ENCODE measurements around the gene CYCS. TPM values are rescaled to one million over a fixed set of nuclear protein-coding genes. Genes with fewer than 3 reads are reported as not detected.

The CYCS gene
- total and polyA plus RNA-seq, 10 of the 15 experiments (the other 5 are each of a cell fraction or from before 2014, with no cell fraction given): 113 to 952 (median 356) TPM

DNA sequence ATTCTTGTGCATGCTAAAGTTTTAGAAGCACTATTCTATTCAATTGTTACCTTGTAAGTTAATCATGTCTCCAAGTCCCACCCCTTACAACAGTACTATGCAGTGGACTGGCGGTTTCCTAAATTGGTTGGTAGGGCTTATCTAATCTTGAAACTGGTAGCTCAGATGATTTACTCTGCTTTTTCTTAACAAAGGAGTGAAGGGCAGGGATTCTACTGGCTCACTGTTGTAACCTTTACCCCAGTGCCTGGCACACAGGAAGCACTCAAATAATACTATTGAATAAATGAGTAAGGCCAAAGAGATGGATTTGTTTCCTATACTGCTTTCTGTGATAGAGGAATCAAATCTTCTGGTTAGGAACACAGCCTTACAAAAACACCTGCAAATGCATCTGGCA is 46.0 kb upstream of the CYCS start:
- H3K4me1 ChIP-seq (ENCODE audit: control insufficient read depth, insufficient read depth, low read length): no peaks in the 10 kb centered on the region
- in situ Hi-C loops (cut with MboI) (no loop called here), intact Hi-C loops (cut with micrococcal nuclease; ENCODE audit: unreplicated experiment) (no loop called here)
- CTCF ChIA-PET: interaction anchor here (0.6 to 1.8 kb wide), 4 partner anchors 10 to 359 kb away, joined by 3 to 5 read pairs (median 4); no protein-coding TSS in a partner anchor
- no peak for FAIRE-seq
- no peaks in the 10 kb centered on the region for H3K79me2 ChIP-seq (ENCODE audit: control insufficient read depth, insufficient read depth, low read length)
- 100% methylated on average over 1 of the region's 1 CpG for WGBS (ENCODE audit: insufficient coverage, insufficient replicate concordance, low lambda C conversion rate, missing lambda C conversion rate)
- H2AFZ ChIP-seq (ENCODE audit: control insufficient read depth, low read depth, low read length): no peak overlapping the region
- no TSS peak for BruUV-seq (replicated peaks)
- ATAC-seq: no peak
- RAD21 ChIA-PET (ENCODE audit: unreplicated experiment): interaction anchor here (0.9 kb wide), 1 partner anchor 10 kb away, joined by 3 read pairs; no protein-coding TSS in a partner anchor
- SMC1A ChIA-PET (ENCODE audit: uncharacterized antibody, unreplicated experiment): interaction anchor here (0.6 to 1.4 kb wide), 3 partner anchors 22 to 73 kb away, joined by 3 to 4 read pairs (median 3); no protein-coding TSS in a partner anchor
- no peaks in the 10 kb centered on the region for H3K27me3 ChIP-seq (replicated peaks in 1 of 2; ENCODE audit: control insufficient read depth in 2 of 2, insufficient read depth in 2 of 2, low read length in 1 of 2)
- DNase-seq (ENCODE audit: low read depth, low spot score): no peak
- no peaks in the 10 kb centered on the region for H3K9me3 ChIP-seq (replicated peaks; ENCODE audit: control insufficient read depth, insufficient read depth, low read length)
- H3K27ac ChIP-seq (ENCODE audit: control insufficient read depth, insufficient read depth): no peak overlapping the region
- no peak overlapping the region for H3K4me2 ChIP-seq (ENCODE audit: control insufficient read depth, insufficient read depth)
- H3K4me3 ChIP-seq: no peak overlapping the region
- H3K36me3 ChIP-seq (ENCODE audit: control insufficient read depth in 2 of 2, insufficient read depth in 2 of 2, low read length in 1 of 2): no peaks in the 10 kb centered on the region
- no peak overlapping the region for H3K9ac ChIP-seq (ENCODE audit: control insufficient read depth, insufficient read depth, low read length)
- POLR2A ChIA-PET: no interaction called here
- H4K20me1 ChIP-seq (ENCODE audit: control insufficient read depth, insufficient read depth): no peaks in the 10 kb centered on the region
- no peak for TF ChIP-seq SREBF1 (IDR thresholded peaks at IDR 0.05; ENCODE audit: low read length)
- no peak for TF ChIP-seq SMAD1 (IDR thresholded peaks at IDR 0.05; ENCODE audit: low read depth, partially characterized antibody)
- TF ChIP-seq, protein P1, sequence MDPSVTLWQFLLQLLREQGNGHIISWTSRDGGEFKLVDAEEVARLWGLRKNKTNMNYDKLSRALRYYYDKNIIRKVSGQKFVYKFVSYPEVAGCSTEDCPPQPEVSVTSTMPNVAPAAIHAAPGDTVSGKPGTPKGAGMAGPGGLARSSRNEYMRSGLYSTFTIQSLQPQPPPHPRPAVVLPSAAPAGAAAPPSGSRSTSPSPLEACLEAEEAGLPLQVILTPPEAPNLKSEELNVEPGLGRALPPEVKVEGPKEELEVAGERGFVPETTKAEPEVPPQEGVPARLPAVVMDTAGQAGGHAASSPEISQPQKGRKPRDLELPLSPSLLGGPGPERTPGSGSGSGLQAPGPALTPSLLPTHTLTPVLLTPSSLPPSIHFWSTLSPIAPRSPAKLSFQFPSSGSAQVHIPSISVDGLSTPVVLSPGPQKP (IDR thresholded peaks at IDR 0.05; ENCODE audit: low read depth, low read length): no peak
- TF ChIP-seq, protein P2, sequence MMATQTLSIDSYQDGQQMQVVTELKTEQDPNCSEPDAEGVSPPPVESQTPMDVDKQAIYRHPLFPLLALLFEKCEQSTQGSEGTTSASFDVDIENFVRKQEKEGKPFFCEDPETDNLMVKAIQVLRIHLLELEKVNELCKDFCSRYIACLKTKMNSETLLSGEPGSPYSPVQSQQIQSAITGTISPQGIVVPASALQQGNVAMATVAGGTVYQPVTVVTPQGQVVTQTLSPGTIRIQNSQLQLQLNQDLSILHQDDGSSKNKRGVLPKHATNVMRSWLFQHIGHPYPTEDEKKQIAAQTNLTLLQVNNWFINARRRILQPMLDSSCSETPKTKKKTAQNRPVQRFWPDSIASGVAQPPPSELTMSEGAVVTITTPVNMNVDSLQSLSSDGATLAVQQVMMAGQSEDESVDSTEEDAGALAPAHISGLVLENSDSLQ (IDR thresholded peaks at IDR 0.05): no peak
- TF ChIP-seq, protein P3, sequence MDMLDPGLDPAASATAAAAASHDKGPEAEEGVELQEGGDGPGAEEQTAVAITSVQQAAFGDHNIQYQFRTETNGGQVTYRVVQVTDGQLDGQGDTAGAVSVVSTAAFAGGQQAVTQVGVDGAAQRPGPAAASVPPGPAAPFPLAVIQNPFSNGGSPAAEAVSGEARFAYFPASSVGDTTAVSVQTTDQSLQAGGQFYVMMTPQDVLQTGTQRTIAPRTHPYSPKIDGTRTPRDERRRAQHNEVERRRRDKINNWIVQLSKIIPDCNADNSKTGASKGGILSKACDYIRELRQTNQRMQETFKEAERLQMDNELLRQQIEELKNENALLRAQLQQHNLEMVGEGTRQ (IDR thresholded peaks at IDR 0.05; ENCODE audit: borderline replicate concordance, low read depth, low read length): no peak
- TF ChIP-seq, protein P4, sequence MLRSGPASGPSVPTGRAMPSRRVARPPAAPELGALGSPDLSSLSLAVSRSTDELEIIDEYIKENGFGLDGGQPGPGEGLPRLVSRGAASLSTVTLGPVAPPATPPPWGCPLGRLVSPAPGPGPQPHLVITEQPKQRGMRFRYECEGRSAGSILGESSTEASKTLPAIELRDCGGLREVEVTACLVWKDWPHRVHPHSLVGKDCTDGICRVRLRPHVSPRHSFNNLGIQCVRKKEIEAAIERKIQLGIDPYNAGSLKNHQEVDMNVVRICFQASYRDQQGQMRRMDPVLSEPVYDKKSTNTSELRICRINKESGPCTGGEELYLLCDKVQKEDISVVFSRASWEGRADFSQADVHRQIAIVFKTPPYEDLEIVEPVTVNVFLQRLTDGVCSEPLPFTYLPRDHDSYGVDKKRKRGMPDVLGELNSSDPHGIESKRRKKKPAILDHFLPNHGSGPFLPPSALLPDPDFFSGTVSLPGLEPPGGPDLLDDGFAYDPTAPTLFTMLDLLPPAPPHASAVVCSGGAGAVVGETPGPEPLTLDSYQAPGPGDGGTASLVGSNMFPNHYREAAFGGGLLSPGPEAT (IDR thresholded peaks at IDR 0.05; ENCODE audit: low read depth): no peak
- TF ChIP-seq RUNX3 (IDR thresholded peaks at IDR 0.05; ENCODE audit: low read length): no peak
- TF ChIP-seq CBX5 (IDR thresholded peaks at IDR 0.05; ENCODE audit: low read depth): no peak
- TF ChIP-seq, protein P5, sequence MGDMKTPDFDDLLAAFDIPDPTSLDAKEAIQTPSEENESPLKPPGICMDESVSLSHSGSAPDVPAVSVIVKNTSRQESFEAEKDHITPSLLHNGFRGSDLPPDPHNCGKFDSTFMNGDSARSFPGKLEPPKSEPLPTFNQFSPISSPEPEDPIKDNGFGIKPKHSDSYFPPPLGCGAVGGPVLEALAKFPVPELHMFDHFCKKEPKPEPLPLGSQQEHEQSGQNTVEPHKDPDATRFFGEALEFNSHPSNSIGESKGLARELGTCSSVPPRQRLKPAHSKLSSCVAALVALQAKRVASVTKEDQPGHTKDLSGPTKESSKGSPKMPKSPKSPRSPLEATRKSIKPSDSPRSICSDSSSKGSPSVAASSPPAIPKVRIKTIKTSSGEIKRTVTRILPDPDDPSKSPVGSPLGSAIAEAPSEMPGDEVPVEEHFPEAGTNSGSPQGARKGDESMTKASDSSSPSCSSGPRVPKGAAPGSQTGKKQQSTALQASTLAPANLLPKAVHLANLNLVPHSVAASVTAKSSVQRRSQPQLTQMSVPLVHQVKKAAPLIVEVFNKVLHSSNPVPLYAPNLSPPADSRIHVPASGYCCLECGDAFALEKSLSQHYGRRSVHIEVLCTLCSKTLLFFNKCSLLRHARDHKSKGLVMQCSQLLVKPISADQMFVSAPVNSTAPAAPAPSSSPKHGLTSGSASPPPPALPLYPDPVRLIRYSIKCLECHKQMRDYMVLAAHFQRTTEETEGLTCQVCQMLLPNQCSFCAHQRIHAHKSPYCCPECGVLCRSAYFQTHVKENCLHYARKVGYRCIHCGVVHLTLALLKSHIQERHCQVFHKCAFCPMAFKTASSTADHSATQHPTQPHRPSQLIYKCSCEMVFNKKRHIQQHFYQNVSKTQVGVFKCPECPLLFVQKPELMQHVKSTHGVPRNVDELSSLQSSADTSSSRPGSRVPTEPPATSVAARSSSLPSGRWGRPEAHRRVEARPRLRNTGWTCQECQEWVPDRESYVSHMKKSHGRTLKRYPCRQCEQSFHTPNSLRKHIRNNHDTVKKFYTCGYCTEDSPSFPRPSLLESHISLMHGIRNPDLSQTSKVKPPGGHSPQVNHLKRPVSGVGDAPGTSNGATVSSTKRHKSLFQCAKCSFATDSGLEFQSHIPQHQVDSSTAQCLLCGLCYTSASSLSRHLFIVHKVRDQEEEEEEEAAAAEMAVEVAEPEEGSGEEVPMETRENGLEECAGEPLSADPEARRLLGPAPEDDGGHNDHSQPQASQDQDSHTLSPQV (IDR thresholded peaks at IDR 0.05): no peak
- no peak for TF ChIP-seq MTA3 (IDR thresholded peaks at IDR 0.05; ENCODE audit: borderline replicate concordance, low read length)
- TF ChIP-seq RBBP5 (conservative IDR thresholded peaks at IDR 0.05): no peak
- TF ChIP-seq NR2F1 (conservative IDR thresholded peaks at IDR 0.05): no peak
- TF ChIP-seq, protein P6, sequence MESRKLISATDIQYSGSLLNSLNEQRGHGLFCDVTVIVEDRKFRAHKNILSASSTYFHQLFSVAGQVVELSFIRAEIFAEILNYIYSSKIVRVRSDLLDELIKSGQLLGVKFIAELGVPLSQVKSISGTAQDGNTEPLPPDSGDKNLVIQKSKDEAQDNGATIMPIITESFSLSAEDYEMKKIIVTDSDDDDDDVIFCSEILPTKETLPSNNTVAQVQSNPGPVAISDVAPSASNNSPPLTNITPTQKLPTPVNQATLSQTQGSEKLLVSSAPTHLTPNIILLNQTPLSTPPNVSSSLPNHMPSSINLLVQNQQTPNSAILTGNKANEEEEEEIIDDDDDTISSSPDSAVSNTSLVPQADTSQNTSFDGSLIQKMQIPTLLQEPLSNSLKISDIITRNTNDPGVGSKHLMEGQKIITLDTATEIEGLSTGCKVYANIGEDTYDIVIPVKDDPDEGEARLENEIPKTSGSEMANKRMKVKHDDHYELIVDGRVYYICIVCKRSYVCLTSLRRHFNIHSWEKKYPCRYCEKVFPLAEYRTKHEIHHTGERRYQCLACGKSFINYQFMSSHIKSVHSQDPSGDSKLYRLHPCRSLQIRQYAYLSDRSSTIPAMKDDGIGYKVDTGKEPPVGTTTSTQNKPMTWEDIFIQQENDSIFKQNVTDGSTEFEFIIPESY (IDR thresholded peaks at IDR 0.05): no peak
- TF ChIP-seq IKZF2 (IDR thresholded peaks at IDR 0.05): no peak
